ENCODE measurements around the gene COP1. TPM values are rescaled to one million over a fixed set of nuclear protein-coding genes. Genes with fewer than 3 reads are reported as not detected.

Gene COP1
- total and polyA plus RNA-seq, 2 of the 4 experiments (the other 2 are of a cell fraction): 17.8 to 35.0 TPM

- CTCF ChIA-PET: no interaction called here
- Histone ChIP-seq H2AFZ (replicated peaks; ENCODE audit: low read length, poor library complexity) (no peak overlapping the region), H3K4me1 (ENCODE audit: control insufficient read depth, insufficient read depth, low read length) (0 out of 2 replicates have a peak, but pooled peaks cover 2% of the 10 kb centered on the region), H3K4me3 (ENCODE audit: insufficient read depth, low read depth, low read length) (no peak overlapping the region), H3K56ac (ENCODE audit: extremely low read depth, insufficient read depth, low read length) (no peak overlapping the region), H3K23ac (ENCODE audit: low read depth, low read length) (no peak overlapping the region), H2BK120ac (ENCODE audit: low read depth, low read length) (no peak overlapping the region), H2AK9ac (replicated peaks; ENCODE audit: low read depth, low read length, poor library complexity) (no peak overlapping the region), H3K9me1 (ENCODE audit: insufficient read depth, low read length) (peaks cover 2% of the 10 kb centered on the region), H3K18ac (ENCODE audit: low read depth, low read length) (no peak overlapping the region), H2BK5ac (ENCODE audit: low read depth, low read length, poor library complexity, severe bottlenecking) (no peak overlapping the region), H2AK5ac (ENCODE audit: low read depth, low read length) (no peak overlapping the region), H4K8ac (ENCODE audit: low read depth in 2 of 2, low read length in 2 of 2) (no peak overlapping the region), H2BK20ac (ENCODE audit: low read depth, low read length) (no peak overlapping the region), H3K27ac (ENCODE audit: insufficient read depth, low read length) (no peak overlapping the region), H2BK15ac (ENCODE audit: low read depth, low read length) (no peak overlapping the region), H4K5ac (ENCODE audit: low read depth, low read length) (no peak overlapping the region), H3K27me3 (ENCODE audit: control insufficient read depth, insufficient read depth, low read length) (no peaks in the 10 kb centered on the region), H3K9ac (ENCODE audit: low read depth, low read length) (no peak overlapping the region), H3K79me1 (ENCODE audit: low read depth in 1 of 2, low read length in 2 of 2) (peaks cover 6 to 14% of the 10 kb centered on the region in 2 experiments; a peak in 3 of 4 replicates), H3K36me3 (ENCODE audit: control insufficient read depth, insufficient read depth, low read length) (no peaks in the 10 kb centered on the region), H4K20me1 (ENCODE audit: insufficient read depth, low read length) (peaks cover 3% of the 10 kb centered on the region; the same call in 1 of the 2 replicates), H4K91ac (ENCODE audit: insufficient read depth, low read depth, low read length) (no peak overlapping the region), H3K4me2 (ENCODE audit: low read depth, low read length) (no peak overlapping the region), H3K4ac (ENCODE audit: low read depth, low read length) (no peak overlapping the region), H3K9me3 (ENCODE audit: control insufficient read depth, insufficient read depth, low read length) (no peaks in the 10 kb centered on the region), H3K14ac (replicated peaks; ENCODE audit: low read depth, low read length) (no peak overlapping the region)
- BruUV-seq (replicated peaks): no TSS peak
- intact Hi-C loops (cut with micrococcal nuclease) (no loop called here), dilution Hi-C loops (cut with HindIII; ENCODE audit: low sequenced_read_pairs, unreplicated experiment) (no loop called here), in situ Hi-C loops (cut with MboI; ENCODE audit: low sequenced_read_pairs) (loop anchor here (25.0 kb wide), 1 partner anchor 569 kb away; no protein-coding TSS in a partner anchor)
- no CpG with 5 or more reads among the region's 3 CpGs for WGBS, 2 experiments (ENCODE audit: extremely low coverage in 2 of 2, insufficient read length in 1 of 2)
- no peak for ATAC-seq (ENCODE audit: low read depth)
- POLR2A ChIA-PET (ENCODE audit: unreplicated experiment): no interaction called here
- DNase-seq: no peak
- no peak for TF ChIP-seq USF2 (IDR thresholded peaks at IDR 0.05; ENCODE audit: low read depth, low read length)
- TF ChIP-seq RCOR1 (IDR thresholded peaks at IDR 0.05; ENCODE audit: insufficient replicate concordance, low read length): no peak
- no peak for TF ChIP-seq CTCF (conservative IDR thresholded peaks at IDR 0.05; ENCODE audit: low read depth, low read length)
- TF ChIP-seq SMC3 (IDR thresholded peaks at IDR 0.05; ENCODE audit: low read depth, low read length): no peak
- TF ChIP-seq BHLHE40 (IDR thresholded peaks at IDR 0.05; ENCODE audit: low read depth, low read length): no peak
- no peak for TF ChIP-seq CHD1 (IDR thresholded peaks at IDR 0.05; ENCODE audit: low read depth, low read length)
- no peak for TF ChIP-seq MAFK (IDR thresholded peaks at IDR 0.05; ENCODE audit: low read depth, low read length)
- TF ChIP-seq ELK1 (IDR thresholded peaks at IDR 0.05; ENCODE audit: borderline replicate concordance, low read depth, low read length): no peak
- TF ChIP-seq FOS (IDR thresholded peaks at IDR 0.05; ENCODE audit: low read depth, low read length): no peak
- TF ChIP-seq RAD21 (IDR thresholded peaks at IDR 0.05; ENCODE audit: low read length): no peak
- TF ChIP-seq RFX5 (IDR thresholded peaks at IDR 0.05; ENCODE audit: low read depth, low read length): no peak
- no peak for TF ChIP-seq POLR2A (IDR thresholded peaks at IDR 0.05; ENCODE audit: low read depth, low read length)
- TF ChIP-seq NFE2L2 (IDR thresholded peaks at IDR 0.05; ENCODE audit: low read depth, low read length): no peak
These were observed 150.8 kb downstream of the COP1 start for GRCh38 chr1:176056312-176056711.

All from IMR-90 (cell line).